Immature natural killer cell (primary cell): ENCODE measurements around the gene C6orf62. TPM values are rescaled to one million over a fixed set of nuclear protein-coding genes. Genes with fewer than 3 reads are reported as not detected.
"Not testable (repeated sequence)": the region's sequence is repeated elsewhere in the genome, so short reads cannot be mapped to it uniquely, and the experiment has no call there.

Experiments used
- DNase-seq, 3 donors: peaks; one replicate each; pipeline ENCODE4 v3.0.0; 2022; ENCODE audit warnings: mixed read lengths in 1 of 3
- H3K27ac Mint-ChIP-seq, 6 donors: one replicate each; pipeline ENCODE4 v1.8.0; 2020; ENCODE audit warnings: mixed read lengths in 6 of 6, mild to moderate bottlenecking in 5 of 6, inconsistent platforms in 4 of 6, moderate library complexity in 3 of 6
- H3K27me3 Mint-ChIP-seq, 3 donors: one replicate each; pipeline ENCODE4 v1.8.0; 2020 to 2021; ENCODE audit warnings: low read depth in 3 of 3, mild to moderate bottlenecking in 3 of 3, mixed read lengths in 3 of 3, moderate library complexity in 3 of 3, inconsistent platforms in 1 of 3
- H3K36me3 Mint-ChIP-seq, 3 donors: one replicate each; pipeline ENCODE4 v1.8.0; 2020; ENCODE audit warnings: mixed read lengths in 3 of 3, inconsistent platforms in 2 of 3, mild to moderate bottlenecking in 2 of 3
- H3K4me1 Mint-ChIP-seq, 2 donors: one replicate each; pipeline ENCODE4 v1.8.0; 2020; ENCODE audit warnings: inconsistent platforms in 2 of 2, mild to moderate bottlenecking in 2 of 2, mixed read lengths in 2 of 2, moderate library complexity in 1 of 2
- H3K4me3 Mint-ChIP-seq, 5 donors: one replicate each; pipeline ENCODE4 v1.8.0; 2020; ENCODE audit warnings: mild to moderate bottlenecking in 5 of 5, mixed read lengths in 5 of 5, inconsistent platforms in 3 of 5, moderate library complexity in 3 of 5
- H3K9me3 Mint-ChIP-seq, 6 donors: one replicate each; pipeline ENCODE4 v1.8.0; 2020; ENCODE audit warnings: mild to moderate bottlenecking in 6 of 6, mixed read lengths in 6 of 6, inconsistent platforms in 4 of 6, moderate library complexity in 3 of 6
- polyA plus RNA-seq, 3 donors: library from polyadenylated mRNA; unstranded; fragments of 300-500 nt; fragmentation: Illumina TruSeq; gene quantifications; one replicate each; pipeline ENCODE4 v1.2.3, GENCODE V29; 2021

The C6orf62 gene
- polyA plus RNA-seq, 3 donors from 2014 or later: 63.0 to 140 (median 96.4) TPM

DNA sequence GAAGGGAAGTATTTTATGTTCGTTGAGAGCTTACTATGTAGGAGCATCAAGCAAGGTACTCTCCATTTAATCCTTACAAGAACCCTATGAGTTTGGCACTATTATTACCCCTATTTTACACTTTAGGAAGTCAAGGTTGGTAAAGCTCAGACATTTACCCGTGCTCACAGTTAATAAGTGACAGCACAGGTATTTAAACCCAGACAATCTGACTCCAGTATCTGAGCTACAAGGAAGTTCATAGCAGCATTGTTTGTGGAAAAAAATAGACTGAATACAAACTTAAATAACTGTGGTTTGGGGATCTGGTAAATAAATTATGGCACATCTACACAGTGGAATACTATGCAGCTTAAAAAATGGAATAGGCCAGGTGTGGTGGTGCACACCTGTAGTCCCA lies 34.6 kb upstream of the C6orf62 start:
- Mint-ChIP-seq H3K4me3 (no peak overlapping the region), H3K27me3 (peaks cover 0 to 6% (median 2%) of the 10 kb centered on the region in 3 donors), H3K36me3 (peaks cover 0 to 3% (median 0%) of the 10 kb centered on the region in 3 donors), H3K9me3 (no peaks in the 10 kb centered on the region), H3K27ac (no peak overlapping the region), H3K4me1 (no peaks in the 10 kb centered on the region)
- no peak for DNase-seq

DNA sequence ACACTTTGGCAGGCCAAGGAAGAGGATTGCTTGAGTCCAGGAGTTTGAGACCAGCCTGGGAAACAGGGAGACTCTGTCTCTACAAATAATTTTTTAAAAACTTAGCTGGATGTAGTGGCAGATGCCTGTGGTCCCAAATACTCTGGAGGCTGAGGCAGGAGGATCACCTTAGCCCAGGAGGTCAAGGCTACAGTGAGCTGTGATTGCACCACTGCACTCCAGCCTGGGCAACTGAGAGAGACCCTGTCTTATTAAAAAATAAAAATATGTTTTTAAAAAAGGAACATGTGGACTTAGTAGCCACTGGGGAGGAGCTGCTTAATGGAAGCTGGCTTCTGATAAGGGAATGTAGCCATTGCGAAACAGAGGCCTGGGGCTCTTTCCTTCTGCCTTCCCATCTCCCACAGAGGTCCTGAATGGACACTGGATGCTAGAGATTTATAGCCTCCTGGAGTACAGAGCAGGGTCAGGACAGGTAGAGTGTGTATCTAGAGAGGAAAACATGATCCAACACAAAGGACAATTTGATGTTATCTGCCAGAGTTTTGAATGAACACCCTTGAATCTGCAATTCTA lies 34.1 kb upstream of the C6orf62 start:
- no peak overlapping the region for H3K27ac Mint-ChIP-seq
- H3K36me3 Mint-ChIP-seq: peaks cover 0 to 3% (median 0%) of the 10 kb centered on the region in 3 donors
- H3K27me3 Mint-ChIP-seq: peaks cover 0 to 6% (median 2%) of the 10 kb centered on the region in 3 donors
- no peaks in the 10 kb centered on the region for H3K4me1 Mint-ChIP-seq
- no peak for DNase-seq
- H3K4me3 Mint-ChIP-seq: no peak overlapping the region
- no peaks in the 10 kb centered on the region for H3K9me3 Mint-ChIP-seq

DNA sequence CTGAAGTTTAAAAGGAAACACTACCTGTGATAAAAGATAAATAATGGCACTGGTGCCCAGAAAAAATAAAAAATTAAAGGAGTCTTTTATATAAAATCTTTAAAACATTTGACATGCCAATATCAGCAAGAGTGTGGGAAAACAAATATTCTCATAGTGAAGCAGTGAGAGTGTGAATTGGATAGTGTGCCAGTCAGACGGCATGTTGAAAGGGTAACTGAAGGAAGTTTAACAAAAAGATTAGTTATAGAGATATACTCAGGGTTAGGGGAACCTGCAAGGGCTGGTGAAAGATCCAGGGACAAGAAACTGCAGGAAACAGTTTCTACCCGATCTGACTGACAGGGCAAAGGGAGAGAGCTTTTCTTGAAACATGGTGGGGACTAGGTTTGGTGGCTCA lies 33.5 kb upstream of the C6orf62 start:
- Mint-ChIP-seq H3K36me3 (peaks cover 0 to 3% (median 0%) of the 10 kb centered on the region in 3 donors), H3K27me3 (peaks cover 2 to 6% (median 2%) of the 10 kb centered on the region in 3 donors), H3K4me3 (no peak overlapping the region), H3K27ac (no peak overlapping the region), H3K9me3 (no peaks in the 10 kb centered on the region), H3K4me1 (no peaks in the 10 kb centered on the region)
- no peak for DNase-seq

DNA sequence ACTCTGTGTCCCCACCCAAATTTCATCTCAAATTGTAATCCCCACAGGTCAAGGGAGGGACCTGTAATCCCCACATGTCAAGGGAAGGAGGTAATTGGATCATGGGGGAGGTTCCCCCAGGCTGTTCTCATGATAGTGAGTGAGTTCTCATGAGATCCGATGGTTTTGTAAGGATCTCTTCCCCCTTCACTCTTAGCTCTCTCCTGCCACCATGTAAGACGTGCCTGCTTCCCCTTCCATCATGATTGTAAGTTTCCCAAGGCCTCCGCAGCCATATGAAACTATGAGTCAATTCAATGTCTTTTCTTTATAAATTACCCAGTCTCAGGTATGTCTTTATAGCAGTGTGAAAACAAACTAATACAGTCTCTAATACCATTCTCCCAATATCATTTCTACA lies 31.9 kb upstream of the C6orf62 start:
- not testable (repeated sequence) for H3K27me3 Mint-ChIP-seq, H3K36me3 Mint-ChIP-seq, H3K4me3 Mint-ChIP-seq, DNase-seq, H3K9me3 Mint-ChIP-seq, H3K4me1 Mint-ChIP-seq, H3K27ac Mint-ChIP-seq

DNA sequence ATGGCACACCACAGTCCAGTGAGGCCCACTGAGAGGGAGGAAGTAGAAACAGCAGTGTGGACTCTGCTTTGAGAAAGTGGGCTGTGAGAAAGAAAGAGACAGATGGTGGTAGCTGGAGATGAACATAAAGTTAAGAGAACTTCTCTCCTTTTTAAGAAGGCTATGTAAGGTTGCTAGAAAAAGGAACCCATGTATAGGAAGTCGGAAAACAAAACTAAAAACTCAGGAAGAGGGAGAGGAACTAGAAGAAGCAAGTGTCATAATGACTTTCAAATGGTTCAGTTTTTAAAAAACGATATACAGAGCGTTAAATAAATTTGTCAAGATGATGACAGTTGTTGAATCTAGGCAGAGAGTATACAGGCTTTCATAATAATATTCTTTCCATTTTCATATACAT lies 30.3 kb upstream of the C6orf62 start:
- Mint-ChIP-seq H3K4me3 (no peak overlapping the region), H3K4me1 (no peaks in the 10 kb centered on the region), H3K36me3 (peaks cover 0 to 3% (median 0%) of the 10 kb centered on the region in 3 donors), H3K9me3 (no peaks in the 10 kb centered on the region), H3K27me3 (peaks cover 0 to 7% (median 2%) of the 10 kb centered on the region in 3 donors), H3K27ac (no peak overlapping the region)
- no peak for DNase-seq

DNA sequence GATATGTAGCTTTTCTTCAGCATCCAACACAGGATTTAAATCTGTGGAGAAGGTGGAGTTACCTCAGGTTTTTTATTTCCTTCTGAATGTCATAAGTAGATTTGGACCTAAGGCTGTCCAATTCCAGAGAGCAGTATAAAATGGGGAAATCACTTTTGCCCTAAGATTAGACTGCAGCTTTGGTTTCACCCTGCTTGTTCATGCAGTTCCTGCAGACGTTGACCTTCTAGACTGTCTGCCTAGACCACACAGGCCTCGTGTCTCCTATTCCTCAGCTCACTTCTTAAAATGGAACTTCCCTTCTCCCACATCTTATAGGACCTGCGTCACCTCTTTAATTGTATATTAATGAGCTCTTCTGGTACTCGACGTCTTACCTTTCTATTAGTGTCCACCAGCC lies 26.0 kb upstream of the C6orf62 start:
- Mint-ChIP-seq H3K4me3 (no peak overlapping the region), H3K27me3 (peaks cover 0 to 10% (median 3%) of the 10 kb centered on the region in 3 donors), H3K4me1 (no peaks in the 10 kb centered on the region), H3K9me3 (peaks cover 0 to 1% (median 0%) of the 10 kb centered on the region in 6 donors), H3K27ac (no peak overlapping the region), H3K36me3 (peaks cover 0 to 3% (median 0%) of the 10 kb centered on the region in 3 donors)
- DNase-seq: no peak

DNA sequence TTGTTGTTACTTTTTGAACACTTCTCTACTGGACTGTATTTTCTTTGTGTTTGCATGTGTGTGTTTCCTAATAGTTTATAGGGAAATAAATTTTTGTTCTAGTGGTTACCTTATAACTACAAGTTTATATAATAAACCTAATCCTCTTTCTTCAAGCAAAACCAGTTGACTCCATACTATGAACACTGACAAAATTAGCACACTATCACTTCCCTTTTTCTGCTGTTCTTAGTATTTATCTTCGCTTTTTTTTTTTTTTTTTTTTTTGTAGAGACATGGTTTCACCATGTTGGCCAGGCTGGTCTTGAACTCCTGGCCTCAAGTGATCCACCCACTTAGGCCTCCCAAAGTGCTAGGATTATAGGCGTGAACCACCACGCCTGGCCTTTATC lies 25.0 kb upstream of the C6orf62 start:
- no peak overlapping the region for H3K4me3 Mint-ChIP-seq
- H3K27me3 Mint-ChIP-seq: peaks cover 0 to 10% (median 3%) of the 10 kb centered on the region in 3 donors
- no peak overlapping the region for H3K27ac Mint-ChIP-seq
- H3K4me1 Mint-ChIP-seq: no peaks in the 10 kb centered on the region
- H3K9me3 Mint-ChIP-seq: peaks cover 0 to 1% (median 0%) of the 10 kb centered on the region in 6 donors
- no peak for DNase-seq
- no peaks in the 10 kb centered on the region for H3K36me3 Mint-ChIP-seq

DNA sequence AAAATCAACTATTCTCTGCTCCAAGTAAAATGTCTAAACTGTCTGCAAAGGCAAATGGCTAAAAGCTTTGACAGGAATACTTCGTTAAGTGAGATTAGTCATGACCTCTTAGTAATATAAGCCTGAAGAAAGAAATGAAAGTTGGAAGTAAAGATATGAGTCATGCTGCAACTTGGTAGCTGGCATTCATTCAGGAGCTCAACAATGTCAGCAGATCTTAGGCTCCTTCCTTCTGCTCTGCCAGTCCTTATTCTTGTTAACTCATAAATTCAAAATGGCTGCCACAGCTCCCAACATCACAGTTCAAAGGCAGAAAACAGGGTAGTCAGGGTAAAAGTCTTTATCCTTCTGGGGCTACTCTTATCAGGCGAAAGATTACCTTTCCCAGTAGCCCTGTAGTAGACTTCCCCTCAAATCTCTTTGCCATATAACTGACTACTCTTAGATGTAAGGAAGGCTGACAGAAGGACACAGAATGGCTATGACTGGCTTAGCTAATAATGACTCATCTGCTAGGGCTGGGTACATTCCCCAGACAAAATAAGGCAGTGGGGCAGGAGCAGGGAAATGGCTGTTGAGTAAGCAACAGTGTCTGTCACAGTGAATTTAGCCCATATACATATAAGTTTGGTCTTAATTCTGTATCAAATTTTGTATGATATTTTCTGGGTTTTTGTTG lies 24.4 kb upstream of the C6orf62 start:
- no peak for DNase-seq
- H3K27ac Mint-ChIP-seq: no peak overlapping the region
- H3K9me3 Mint-ChIP-seq: peaks cover 0 to 1% (median 0%) of the 10 kb centered on the region in 6 donors
- no peaks in the 10 kb centered on the region for H3K36me3 Mint-ChIP-seq
- peaks cover 3 to 10% (median 3%) of the 10 kb centered on the region in 3 donors for H3K27me3 Mint-ChIP-seq
- H3K4me3 Mint-ChIP-seq: no peak overlapping the region
- H3K4me1 Mint-ChIP-seq: no peaks in the 10 kb centered on the region

DNA sequence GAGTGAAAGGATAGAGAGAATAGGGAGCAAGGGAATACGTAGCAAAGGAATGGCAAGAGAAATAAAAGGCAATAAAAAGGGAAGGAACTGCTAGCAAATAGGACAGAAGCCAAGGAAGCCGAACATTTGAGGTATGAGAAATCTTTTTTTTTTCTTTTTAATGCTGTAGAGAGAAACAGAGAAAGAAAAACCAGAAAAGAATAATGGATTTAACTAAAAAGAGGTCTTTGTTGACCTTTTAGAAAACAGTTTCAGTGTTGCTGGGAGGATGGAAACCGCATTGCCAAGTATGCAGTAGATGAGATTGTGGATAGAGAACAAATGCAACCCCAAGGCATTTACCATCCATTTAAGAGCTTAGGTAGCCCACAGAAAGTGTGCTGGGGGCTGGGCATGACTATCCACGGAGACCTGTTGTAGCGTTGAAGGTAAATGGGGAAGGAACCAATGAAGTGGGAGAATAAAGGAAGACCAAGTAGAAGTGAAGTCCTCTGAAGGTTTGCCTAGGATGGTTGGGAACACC lies 23.3 kb upstream of the C6orf62 start:
- H3K4me1 Mint-ChIP-seq: no peaks in the 10 kb centered on the region
- DNase-seq: no peak
- H3K4me3 Mint-ChIP-seq: no peak overlapping the region
- peaks cover 0 to 3% (median 0%) of the 10 kb centered on the region in 3 donors for H3K36me3 Mint-ChIP-seq
- peaks cover 2 to 10% (median 3%) of the 10 kb centered on the region in 3 donors for H3K27me3 Mint-ChIP-seq
- peaks cover 0 to 1% (median 0%) of the 10 kb centered on the region in 6 donors for H3K9me3 Mint-ChIP-seq
- H3K27ac Mint-ChIP-seq: no peak overlapping the region

DNA sequence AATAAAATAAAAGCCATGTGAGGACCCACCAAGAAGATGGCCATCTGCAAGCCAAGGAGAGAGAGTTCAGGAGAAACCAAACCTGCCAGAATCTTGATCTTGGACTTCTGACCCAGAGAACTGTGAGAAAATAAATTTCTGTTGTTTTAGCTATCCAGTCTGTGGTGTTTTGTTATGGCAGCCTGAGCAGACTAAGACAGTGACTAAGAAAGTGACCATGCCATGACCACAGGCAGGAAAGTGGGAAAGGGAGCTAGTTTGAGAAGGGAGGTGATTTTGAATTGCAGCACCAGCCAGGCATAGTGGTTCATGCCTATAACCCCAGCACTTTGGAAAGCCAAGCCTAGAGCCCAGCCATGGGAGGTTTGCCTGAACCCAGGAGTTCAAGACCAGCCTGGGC lies 21.9 kb upstream of the C6orf62 start:
- Mint-ChIP-seq H3K27ac (no peak overlapping the region), H3K36me3 (peaks cover 0 to 4% (median 0%) of the 10 kb centered on the region in 3 donors), H3K27me3 (peaks cover 3 to 10% (median 4%) of the 10 kb centered on the region in 3 donors), H3K9me3 (peaks cover 0 to 1% (median 0%) of the 10 kb centered on the region in 6 donors), H3K4me1 (no peaks in the 10 kb centered on the region), H3K4me3 (no peak overlapping the region)
- no peak for DNase-seq

DNA sequence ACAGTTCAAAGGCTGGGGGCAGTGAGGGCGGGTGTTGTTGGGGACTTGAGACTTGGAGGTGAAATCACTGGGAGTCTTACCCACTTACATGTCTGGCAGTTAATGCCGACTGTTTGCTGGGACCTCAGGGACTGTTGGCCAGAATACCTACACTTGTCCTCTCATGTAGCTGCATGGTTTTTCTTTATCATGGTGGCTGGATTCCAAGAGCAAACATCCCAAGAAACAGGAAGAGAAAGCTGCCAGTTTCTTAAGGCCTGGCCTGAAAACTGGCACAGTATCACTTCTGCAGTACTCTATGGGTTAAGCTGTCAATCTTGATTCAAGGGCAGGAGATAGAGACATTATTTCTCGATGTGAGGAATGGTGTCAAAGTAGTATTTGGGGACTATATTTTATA lies 19.8 kb upstream of the C6orf62 start:
- Mint-ChIP-seq H3K9me3 (peaks cover 0 to 1% (median 0%) of the 10 kb centered on the region in 6 donors), H3K27me3 (peaks cover 3 to 12% (median 9%) of the 10 kb centered on the region in 3 donors), H3K36me3 (peaks cover 0 to 4% (median 0%) of the 10 kb centered on the region in 3 donors), H3K27ac (no peak overlapping the region), H3K4me3 (no peak overlapping the region), H3K4me1 (no peaks in the 10 kb centered on the region)
- DNase-seq: no peak

DNA sequence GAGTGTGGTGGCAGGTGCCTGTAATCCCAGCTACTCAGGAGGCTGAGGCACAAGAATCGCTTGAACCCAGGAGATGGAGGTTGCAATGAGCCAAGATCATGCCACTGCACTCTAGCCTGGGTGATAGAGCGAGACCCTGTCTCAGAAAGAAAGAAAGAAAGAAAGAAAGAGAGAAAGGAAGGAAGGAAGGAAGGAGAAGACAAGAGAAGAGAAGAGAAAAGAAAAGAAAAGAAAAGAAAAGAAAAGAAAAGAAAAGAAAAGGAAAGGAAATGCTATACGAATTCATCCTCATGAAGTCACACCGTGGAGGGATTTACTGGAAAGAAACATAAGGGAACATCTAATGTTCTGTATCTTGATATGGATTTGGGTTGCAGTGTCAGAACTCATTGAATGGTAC lies 15.8 kb upstream of the C6orf62 start:
- H3K4me3 Mint-ChIP-seq: not testable (repeated sequence)

DNA sequence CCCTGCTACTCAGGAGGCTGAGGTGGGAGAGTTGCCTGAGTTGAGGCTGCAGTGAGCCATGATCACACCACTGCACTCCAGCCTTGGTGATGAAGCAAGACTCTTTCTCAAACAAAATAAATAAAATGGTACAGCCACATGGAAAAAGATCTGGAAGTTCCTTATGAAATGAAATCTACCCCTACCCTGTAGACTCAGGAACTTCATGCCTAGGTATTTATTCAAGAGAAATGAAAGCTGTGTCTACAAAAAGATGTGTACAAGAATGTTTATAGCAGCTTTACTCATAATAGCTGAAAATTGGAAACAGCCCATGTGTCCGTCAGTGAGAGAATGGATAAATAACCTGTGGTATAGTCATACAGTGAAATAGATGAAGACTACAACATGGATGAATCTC lies 15.2 kb upstream of the C6orf62 start:
- no peak for DNase-seq
- H3K27me3 Mint-ChIP-seq: peaks cover 3 to 7% (median 7%) of the 10 kb centered on the region in 3 donors
- H3K27ac Mint-ChIP-seq: no peak overlapping the region
- peaks cover 4 to 17% (median 10%) of the 10 kb centered on the region in 3 donors for H3K36me3 Mint-ChIP-seq
- H3K9me3 Mint-ChIP-seq: peaks cover 0 to 14% (median 6%) of the 10 kb centered on the region in 6 donors
- H3K4me3 Mint-ChIP-seq: no peak overlapping the region
- H3K4me1 Mint-ChIP-seq: no peaks in the 10 kb centered on the region

More for the DNA sequence above, 15.8 kb upstream of the C6orf62 start:
- Mint-ChIP-seq H3K36me3 (peaks cover 4 to 14% (median 10%) of the 10 kb centered on the region in 3 donors), H3K9me3 (peaks cover 0 to 14% (median 6%) of the 10 kb centered on the region in 6 donors)
- H3K4me1 Mint-ChIP-seq, DNase-seq, H3K27me3 Mint-ChIP-seq, H3K27ac Mint-ChIP-seq: not testable (repeated sequence)

DNA sequence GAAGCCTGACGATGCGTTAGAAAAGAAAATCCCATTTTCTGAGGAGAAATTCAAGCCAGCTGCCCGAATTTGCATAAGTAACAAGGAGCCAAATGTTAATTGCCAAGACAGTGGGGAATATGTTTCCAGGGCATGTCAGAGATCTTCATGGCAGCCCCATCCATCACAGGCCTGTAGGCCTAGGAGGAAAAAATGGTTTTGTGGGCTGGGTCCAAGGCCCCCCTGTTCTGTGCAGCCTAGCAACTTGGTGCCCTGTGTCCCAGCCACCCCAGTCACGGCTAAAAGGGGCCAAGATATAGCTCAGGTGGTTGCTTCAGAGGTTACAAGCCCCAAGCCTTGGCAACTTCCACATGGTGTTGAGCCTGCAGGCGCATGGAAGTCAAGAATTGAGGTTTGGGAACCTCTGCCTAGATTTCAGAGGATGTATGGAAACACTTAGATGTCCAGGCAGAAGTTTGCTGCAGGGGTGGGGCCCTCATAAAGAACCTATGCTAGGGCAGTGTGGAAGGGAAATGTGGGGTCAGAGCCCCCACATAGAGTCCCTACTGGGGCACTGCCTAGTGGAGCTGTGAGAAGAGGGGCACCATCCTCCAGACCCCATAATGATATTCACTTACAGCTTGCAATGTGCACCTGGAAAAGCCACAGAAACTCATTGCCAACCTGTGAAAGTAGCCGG lies 12.6 kb upstream of the C6orf62 start:
- H3K4me1 Mint-ChIP-seq, H3K4me3 Mint-ChIP-seq, H3K27ac Mint-ChIP-seq, DNase-seq: not testable (repeated sequence)
- peaks cover 2 to 13% (median 9%) of the 10 kb centered on the region in 3 donors for H3K27me3 Mint-ChIP-seq
- peaks cover 4 to 13% (median 10%) of the 10 kb centered on the region in 3 donors for H3K36me3 Mint-ChIP-seq
- H3K9me3 Mint-ChIP-seq: peaks cover 0 to 14% (median 6%) of the 10 kb centered on the region in 6 donors
